Adrenal gland (tissue), 12 donors: Measurements from ENCODE around the gene SLC7A10. TPM values are rescaled to one million over a fixed set of nuclear protein-coding genes. Genes with fewer than 3 reads are reported as not detected.

Experiments used
- DNase-seq, 7 donors: peaks; one replicate each; pipeline ENCODE4 v3.0.0-alpha.2; 2019 to 2020
- H3K27ac ChIP-seq, 5 donors: fragments of 200-600 bp; sonication (generic) in 4 of 5; 1 replicate in 3 of 5; 2 replicates in 2 of 5; pipeline versions ENCODE4 v1.5.1 to v1.8.0; 2016 to 2020; ENCODE audit warnings: mild to moderate bottlenecking in 1 of 5
- H3K27me3 ChIP-seq: fragments of 200-600 bp; 2 replicates; pipeline ENCODE4 v1.8.0; 2021
- H3K36me3 ChIP-seq, 2 donors: fragments of 200-600 bp; replicated peaks in 1 of 2; 1 replicate in 1 of 2; 2 replicates in 1 of 2; pipeline versions ENCODE4 v1.5.1 to v1.8.0; 2018 to 2022
- H3K4me1 ChIP-seq, 2 donors: fragments of 200-600 bp; replicated peaks in 1 of 2; 1 replicate in 1 of 2; 2 replicates in 1 of 2; pipeline versions ENCODE4 v1.5.1 to v1.8.0; 2018 to 2021
- H3K4me3 ChIP-seq, 4 donors: fragments of 200-600 bp; sonication (generic) in 3 of 4; one replicate each; pipeline ENCODE4 v1.5.1; 2016 to 2018
- H3K9me3 ChIP-seq, 3 donors: fragments of 200-600 bp; sonication (generic) in 1 of 3; replicated peaks in 1 of 3; 1 replicate in 2 of 3; 2 replicates in 1 of 3; pipeline versions ENCODE4 v1.5.1 to v1.8.0; 2016 to 2021
- POLR2A ChIP-seq, 2 donors: fragments of 450-650 bp; IDR thresholded peaks; one replicate each; pipeline ENCODE4 v1.6.1; 2017; ENCODE audit warnings: antibody characterized with exemption in 2 of 2, mild to moderate bottlenecking in 2 of 2, moderate library complexity in 1 of 2
- WGBS, 4 donors: extraction: QIAGEN DNeasy Blood & Tissue Kit in 2 of 4; methylation state at CpG; one replicate each; pipeline versions ENCODE4 v1.1.5 to v1.1.7; 2013 to 2017; 5-methylcytosine and 5-hydroxymethylcytosine counted together
- intact Hi-C, 2 donors: fragments of 100-400 bp; cut with DNase I; formaldehyde crosslinking; loops; one replicate each; pipeline versions ENCODE4 v1.14.1 to v1.15.0; 2022 to 2023
- polyA plus RNA-seq, 3 donors: library from polyadenylated mRNA; stranded (reverse); fragments of 200-250 nt in 2 of 3; fragments of 350-450 nt in 1 of 3; fragmentation: Illumina TruSeq in 1 of 3; extraction: RNeasy Lipid Tissue Mini Kit (QIAGEN cat#74804) in 1 of 3; gene quantifications; one replicate each; pipeline ENCODE4 v1.2.3, GENCODE V29; 2013 to 2014
- total RNA-seq, 9 donors: library from RNA; depleted of rRNA in 4 of 9; stranded (reverse); fragments of >200 nt in 4 of 9; fragments of 120-200 nt in 1 of 9; fragmentation: NEBNext Ultra II Directional in 1 of 9; extraction: Animal tissue kit (Norgen Biotek cat#: 25700) in 1 of 9; gene quantifications; one replicate each; pipeline versions ENCODE4 v1.1.0 to v1.2.4, GENCODE V29; 2013 to 2023
- TF ChIP-seq, protein P1 (sequence below), 6 experiments: fragments of 450-650 bp in 4 of 6; fragments of 200-600 bp in 2 of 6; sonication (generic) in 1 of 6; IDR thresholded peaks; 1 replicate in 5 of 6; 2 replicates in 1 of 6; pipeline versions ENCODE4 v1.5.1 to v1.8.0; 2016 to 2021; ENCODE audit warnings: antibody characterized with exemption in 6 of 6, mild to moderate bottlenecking in 2 of 6, moderate library complexity in 1 of 6
- donor health status: healthy with polysubstance abuse.
- donor health status: Bipolar disorder and iron deficiency.
- donor health status: DM: yes; HTN: yes; CAD: no.
- donor health status: DM: no; HTN: no; CAD: no.
- donor health status: DM: no; HTN: no; CAD: no.
- donor health status: DM: yes; HTN: yes; CAD: no.

SLC7A10 gene
- total and polyA plus RNA-seq, 12 donors = 0.14 to 9.3 (median 0.45) TPM; not detected in 4

DNA sequence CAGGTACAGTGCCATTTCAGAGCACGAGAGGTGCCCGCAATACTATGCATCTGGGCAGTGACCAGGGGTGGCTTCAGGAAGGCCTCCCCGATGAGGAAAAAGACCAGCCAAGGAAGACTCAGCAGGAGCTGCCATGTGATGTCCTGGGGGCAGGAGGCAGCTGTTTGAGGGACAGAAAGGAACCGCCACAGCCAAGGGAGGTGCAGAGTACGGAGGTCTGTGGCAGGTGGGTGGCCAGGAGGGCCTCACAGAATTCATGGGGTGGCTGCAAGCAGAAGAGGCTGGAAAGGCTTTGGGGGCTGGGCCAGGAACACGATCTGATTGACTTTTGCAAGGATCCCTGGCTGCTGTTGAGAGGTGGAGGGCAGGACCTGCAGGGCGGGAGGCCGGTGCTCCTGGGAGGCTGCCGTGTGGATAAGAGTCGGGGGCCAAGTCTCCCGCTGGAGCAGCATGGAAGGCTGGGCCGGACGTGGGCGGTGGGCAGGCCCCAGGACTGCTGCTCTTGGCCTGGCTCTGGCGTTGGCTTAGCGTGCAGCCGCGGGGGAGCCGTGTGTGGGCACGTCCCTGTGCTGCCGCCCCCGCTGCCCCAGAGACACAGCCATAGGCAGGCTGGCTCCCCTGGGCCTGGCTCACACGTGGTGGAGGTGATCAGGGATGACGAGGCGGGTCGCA is 47.6 kb upstream of the SLC7A10 start:
- H3K4me3 ChIP-seq = no peak overlapping the region
- no peak for DNase-seq
- H3K9me3 ChIP-seq = no peaks in the 10 kb centered on the region
- H3K27me3 ChIP-seq = no peaks in the 10 kb centered on the region
- peak overlapping the region in 1 of 5 donors; percentile 10 for H3K27ac ChIP-seq
- WGBS, 4 donors = 70 to 90% (median 85%) methylated on average over 6 to 26 of the region's 26 CpGs
- intact Hi-C loops = no loop called here
- no peaks in the 10 kb centered on the region for H3K4me1 ChIP-seq
- TF ChIP-seq, protein P1, sequence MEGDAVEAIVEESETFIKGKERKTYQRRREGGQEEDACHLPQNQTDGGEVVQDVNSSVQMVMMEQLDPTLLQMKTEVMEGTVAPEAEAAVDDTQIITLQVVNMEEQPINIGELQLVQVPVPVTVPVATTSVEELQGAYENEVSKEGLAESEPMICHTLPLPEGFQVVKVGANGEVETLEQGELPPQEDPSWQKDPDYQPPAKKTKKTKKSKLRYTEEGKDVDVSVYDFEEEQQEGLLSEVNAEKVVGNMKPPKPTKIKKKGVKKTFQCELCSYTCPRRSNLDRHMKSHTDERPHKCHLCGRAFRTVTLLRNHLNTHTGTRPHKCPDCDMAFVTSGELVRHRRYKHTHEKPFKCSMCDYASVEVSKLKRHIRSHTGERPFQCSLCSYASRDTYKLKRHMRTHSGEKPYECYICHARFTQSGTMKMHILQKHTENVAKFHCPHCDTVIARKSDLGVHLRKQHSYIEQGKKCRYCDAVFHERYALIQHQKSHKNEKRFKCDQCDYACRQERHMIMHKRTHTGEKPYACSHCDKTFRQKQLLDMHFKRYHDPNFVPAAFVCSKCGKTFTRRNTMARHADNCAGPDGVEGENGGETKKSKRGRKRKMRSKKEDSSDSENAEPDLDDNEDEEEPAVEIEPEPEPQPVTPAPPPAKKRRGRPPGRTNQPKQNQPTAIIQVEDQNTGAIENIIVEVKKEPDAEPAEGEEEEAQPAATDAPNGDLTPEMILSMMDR (IDR thresholded peaks at IDR 0.05) = no peak
- TF ChIP-seq POLR2A (IDR thresholded peaks at IDR 0.05) = no peak
- H3K36me3 ChIP-seq = no peaks in the 10 kb centered on the region

DNA sequence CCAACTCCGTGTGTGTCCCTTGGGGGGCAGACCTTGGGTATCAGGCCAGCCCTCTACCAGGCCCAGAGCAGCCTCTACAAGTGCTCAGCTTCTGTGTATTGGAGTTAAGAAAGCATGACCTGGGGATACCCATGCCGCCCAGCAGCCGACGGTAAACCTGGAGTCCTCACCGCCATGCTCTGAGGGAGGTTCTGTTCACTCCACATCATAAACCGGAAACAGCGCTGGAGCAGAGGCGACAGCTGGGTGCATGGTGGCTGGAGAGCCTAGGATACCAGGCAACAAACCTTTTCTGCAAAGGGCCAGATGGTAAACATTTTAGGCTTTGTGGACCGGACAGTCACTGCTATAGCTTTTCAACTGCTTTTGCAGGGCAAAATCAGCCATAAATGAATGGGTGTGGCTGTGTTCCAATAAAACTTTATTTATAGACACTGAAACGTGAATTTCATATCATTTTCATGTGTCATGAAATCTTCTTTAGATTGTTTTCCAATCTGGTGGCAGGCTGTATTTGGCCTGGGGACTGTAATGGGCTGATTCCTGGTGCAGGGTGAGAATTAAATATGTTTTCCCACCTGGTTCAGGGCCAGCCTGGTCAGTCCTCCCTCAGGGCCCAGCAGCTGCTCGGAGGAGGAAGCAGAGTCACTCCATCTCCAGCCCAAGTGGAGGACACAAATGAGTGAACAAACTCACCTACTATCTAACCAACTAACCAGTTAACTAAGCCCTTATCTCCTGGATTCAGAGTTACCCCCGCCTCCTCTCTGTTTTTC is 45.8 kb upstream of the SLC7A10 start:
- Histone ChIP-seq H3K4me1 (no peaks in the 10 kb centered on the region), H3K36me3 (no peaks in the 10 kb centered on the region), H3K4me3 (no peak overlapping the region), H3K27ac (no peak overlapping the region), H3K9me3 (no peaks in the 10 kb centered on the region), H3K27me3 (no peaks in the 10 kb centered on the region)
- WGBS, 4 donors = 87 to 90% (median 88%) methylated on average over 11 to 12 of the region's 12 CpGs
- TF ChIP-seq, protein P1 (IDR thresholded peaks at IDR 0.05) = no peak
- no peak for TF ChIP-seq POLR2A (IDR thresholded peaks at IDR 0.05)
- intact Hi-C loops = no loop called here
- no peak for DNase-seq

DNA sequence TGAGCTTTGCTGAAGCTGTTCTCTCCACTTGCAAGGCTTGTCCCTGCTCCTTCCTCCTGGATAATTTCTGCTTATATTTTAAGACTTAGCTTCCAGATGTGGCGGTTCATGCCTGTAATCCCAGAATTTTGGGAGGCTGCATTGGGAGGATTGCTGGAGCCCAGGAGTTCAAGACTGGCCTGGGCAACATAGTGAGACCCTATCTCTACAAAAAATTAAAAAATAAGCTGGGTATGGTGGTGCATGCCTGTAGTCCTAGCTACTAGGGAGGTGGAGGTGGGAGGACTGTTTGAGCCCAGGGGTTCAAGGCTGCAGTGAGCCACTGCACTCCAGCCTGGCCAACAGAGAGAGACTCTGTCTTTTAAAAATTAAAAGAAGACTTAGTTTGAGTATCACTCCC is 45.1 kb upstream of the SLC7A10 start:
- no peaks in the 10 kb centered on the region for H3K27me3 ChIP-seq
- no peak overlapping the region for H3K4me3 ChIP-seq
- WGBS, 4 donors = 75 to 96% (median 90%) methylated on average over 1 of the region's 1 CpG
- no peak overlapping the region for H3K27ac ChIP-seq
- intact Hi-C loops = no loop called here
- no peak for DNase-seq
- TF ChIP-seq, protein P1 (IDR thresholded peaks at IDR 0.05) = no peak
- no peak for TF ChIP-seq POLR2A (IDR thresholded peaks at IDR 0.05)
- no peaks in the 10 kb centered on the region for H3K9me3 ChIP-seq
- H3K4me1 ChIP-seq = no peaks in the 10 kb centered on the region
- H3K36me3 ChIP-seq = no peaks in the 10 kb centered on the region

DNA sequence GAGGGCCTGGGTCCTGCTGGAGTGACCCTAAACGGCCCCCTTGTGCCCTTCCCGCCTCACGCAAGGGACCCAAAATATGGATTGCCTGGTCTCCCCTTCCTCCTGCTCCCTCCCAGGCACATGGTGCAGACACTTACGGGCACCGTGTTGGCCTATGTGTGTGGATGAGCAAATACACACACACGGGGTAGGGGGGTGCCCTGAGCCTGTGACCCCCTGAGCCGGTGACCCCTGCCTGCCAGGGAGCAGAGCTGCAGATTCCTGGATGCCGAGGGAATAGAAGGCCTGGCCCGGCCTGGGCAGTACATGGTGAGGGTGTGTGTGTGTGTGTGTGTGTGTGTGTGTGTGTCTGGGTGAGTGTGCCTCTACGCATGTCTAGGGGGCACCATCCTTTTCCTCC is 43.4 kb upstream of the SLC7A10 start:
- TF ChIP-seq POLR2A (IDR thresholded peaks at IDR 0.05) = no peak
- TF ChIP-seq, protein P1 (IDR thresholded peaks at IDR 0.05) = no peak
- 77 to 90% (median 79%) methylated on average over 6 to 10 of the region's 10 CpGs for WGBS, 4 donors

More for the DNA sequence above, 43.4 kb upstream of the SLC7A10 start:
- intact Hi-C loops = no loop called here
- Histone ChIP-seq H3K9me3 (no peaks in the 10 kb centered on the region), H3K27me3 (no peaks in the 10 kb centered on the region), H3K4me1 (no peaks in the 10 kb centered on the region), H3K36me3 (no peaks in the 10 kb centered on the region), H3K27ac (no peak overlapping the region), H3K4me3 (no peak overlapping the region)
- no peak for DNase-seq
